SHP77 treated with DMSO at 0.1 percent for 48 hours (cell line): Measurements from ENCODE around the gene USH1G.

Experiments used
- DNase-seq: peaks from one replicate; lab custom pipeline; 2025; lab: John Stamatoyannopoulos, UW

USH1G gene

GRCh38 chr17:74903034-74903433 lies 20.0 kb downstream of the USH1G start:
- DNase-seq, result no peak

- no peak for DNase-seq
Measured at GRCh38 chr17:74901353-74902135, 21.5 kb downstream of the USH1G start.

GRCh38 chr17:74900208-74900607 lies 22.8 kb downstream of the USH1G start:
- no peak for DNase-seq

DNA sequence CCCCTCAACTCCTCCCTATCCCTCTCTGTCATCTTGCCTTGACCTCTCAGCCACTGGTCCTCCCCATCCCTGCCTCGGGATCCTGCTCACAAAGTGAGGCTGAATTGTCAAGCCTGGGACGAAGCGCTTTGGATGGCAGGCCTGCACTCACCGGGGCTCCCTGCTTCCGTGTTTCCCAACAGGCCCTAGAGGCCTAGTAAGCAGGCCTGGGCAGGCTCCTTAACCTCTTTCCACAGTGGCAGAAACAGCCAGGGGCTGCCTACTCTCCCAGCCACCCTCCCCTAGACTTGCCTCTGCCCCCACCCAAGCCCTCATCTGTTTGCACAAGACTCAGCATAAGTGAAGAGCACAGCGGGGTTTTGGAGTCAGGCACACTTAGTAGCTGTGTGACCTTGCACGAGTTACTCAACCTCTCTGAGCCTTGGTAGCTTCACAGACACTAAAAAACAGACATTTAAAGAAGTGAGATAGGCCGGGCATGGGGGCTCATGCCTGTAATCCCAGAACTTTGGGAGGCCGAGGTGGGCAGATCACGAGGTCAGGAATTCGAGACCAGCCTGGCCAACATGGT lies 24.6 kb downstream of the USH1G start:
- no peak for DNase-seq

DNA sequence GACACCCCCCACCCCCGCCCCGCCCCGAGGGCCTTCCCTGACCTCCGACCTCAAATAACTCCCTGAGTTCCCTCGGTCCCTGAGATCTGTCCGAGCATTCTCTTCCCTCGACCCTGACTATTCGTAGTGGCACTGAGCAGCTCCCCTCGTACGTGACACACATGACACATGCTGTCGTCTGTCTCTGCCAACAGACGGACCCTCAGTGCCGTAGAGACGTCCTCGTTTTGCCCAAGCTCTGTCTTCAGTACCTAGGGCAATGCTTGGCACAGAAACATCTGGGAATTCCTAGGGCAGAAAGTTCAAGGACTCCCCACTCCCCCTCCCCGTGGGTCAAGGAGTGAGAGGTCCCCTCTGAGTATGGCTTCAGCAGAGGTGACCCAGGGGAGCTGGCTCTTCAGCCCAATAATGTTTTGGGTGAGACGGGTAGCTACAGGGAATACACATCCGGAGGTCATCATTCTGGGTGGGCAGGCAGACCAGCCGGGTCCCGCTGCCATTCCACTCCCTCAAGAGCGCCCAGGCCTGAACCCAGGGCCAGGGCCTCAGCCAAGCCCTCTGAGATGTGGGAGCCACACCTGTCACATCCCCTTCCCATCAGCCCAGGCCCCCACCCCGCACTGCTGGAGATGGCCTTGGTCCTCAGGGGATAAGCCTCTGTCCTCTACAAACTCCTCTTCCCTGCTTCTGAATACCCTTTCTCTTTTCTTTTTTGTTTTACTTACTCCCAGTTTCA lies 29.0 kb downstream of the USH1G start:
- no peak for DNase-seq

GRCh38 chr17:74892974-74893911 lies 29.8 kb downstream of the USH1G start, which contains the start of gene FADS6:
FADS6 (minus strand) TSS chr17:74893633; CDS start chr17:74893595, 38 bp downstream.
- no peak for DNase-seq

DNA sequence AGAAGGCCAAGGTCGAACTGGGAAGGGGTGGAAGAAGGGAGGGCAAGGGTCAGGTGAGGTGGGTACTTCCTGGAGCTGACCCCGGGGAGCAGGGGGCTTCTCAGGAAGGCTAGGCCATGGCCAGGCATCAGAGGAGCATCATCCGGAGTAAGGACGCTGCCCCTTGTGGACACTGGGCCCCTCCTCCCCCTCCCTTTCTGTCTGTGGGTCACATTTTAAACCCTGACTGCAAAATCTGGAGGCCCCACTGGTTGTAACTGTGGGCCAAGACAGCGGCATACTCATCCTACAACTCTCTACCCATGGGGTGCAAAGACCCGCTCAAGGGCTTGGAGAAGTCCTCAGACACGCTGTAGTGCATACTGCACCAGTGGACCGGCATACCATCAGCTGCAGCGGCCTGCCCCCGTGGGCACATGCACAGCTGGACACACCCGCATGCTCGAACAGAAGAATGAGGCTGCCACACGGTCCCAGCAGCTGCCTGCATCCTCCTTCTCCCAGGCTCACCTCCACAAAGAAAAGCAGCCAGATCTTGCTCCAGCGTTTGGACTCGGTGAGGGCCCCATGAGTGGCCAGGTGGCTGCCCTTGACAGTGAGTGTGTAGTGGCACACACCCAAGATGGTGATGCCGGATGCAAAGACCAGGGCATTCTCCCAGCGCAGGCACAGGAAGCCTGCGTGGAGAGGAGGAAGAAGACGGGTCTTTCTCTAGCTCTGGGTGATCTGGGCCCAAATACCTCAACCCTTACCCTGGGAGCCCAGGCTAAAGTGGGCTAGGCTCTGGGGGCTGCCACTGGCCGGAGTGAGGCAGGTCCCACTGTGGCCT lies 30.8 kb downstream of the USH1G start:
- DNase-seq, result no peak

DNA sequence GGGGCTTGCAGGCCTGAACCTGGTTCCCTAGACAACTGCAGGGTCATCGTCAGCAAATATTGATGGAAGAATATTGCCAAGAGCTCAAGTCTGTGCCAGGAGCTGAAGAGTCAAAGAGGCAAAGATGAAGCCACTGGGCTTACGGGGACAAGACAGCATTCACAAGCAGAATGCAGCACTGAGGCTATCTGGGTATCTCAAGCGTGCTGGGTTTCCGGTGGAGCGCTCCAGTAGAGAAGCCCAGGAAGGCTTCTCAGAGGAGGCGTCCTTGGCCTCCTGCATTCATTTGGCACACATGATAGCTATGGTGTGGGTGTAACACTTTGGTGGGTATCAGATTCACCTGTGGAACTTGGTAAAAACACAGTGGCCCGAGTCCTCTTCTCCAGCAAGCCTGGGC lies 32.5 kb downstream of the USH1G start:
- no peak for DNase-seq

DNA sequence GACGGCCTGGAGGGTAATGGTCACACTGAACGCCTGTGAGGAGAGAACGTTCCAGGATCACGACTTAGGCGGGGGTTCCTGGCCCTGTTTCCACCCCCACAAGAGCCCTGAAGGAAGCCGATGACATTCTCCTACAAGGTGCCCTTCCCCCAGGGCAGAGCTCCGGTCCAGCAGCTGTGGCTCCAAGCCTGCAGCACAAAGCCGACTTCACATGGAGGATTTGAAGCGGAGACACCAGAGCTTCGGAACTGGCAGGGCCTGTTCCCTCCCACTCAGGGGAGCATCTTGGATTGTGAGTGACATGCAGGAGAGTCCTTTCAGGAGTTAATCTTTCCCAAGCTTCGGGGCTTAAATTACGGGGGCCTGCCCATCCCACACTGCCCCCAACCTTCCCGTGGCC lies 34.6 kb downstream of the USH1G start:
- no peak for DNase-seq

DNA sequence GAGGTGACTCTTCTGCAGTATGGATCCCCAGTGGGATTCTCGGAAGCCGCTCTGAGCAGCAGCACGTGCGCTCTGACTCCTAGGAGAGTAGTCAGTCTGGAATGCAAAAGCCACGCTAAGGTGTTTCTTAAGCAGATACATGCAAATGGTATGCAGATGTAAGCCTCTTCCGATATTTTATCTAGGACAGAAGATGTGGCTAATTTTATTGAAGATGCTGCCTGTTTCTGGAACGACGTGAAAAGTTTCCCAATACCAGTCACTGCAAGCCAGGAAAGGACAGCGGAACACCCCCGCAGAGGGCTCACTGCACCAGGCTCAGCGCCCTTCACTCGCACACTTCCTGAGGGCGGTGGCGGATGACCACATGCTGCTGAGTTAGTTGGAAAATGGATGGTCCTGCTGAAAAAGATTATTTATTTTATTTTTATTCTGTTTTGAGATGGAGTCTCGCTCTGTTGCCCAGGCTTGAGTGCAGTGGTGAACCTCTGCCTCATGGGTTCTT lies 39.8 kb downstream of the USH1G start:
- no peak for DNase-seq

- DNase-seq, result no peak
Measured at GRCh38 chr17:74882517-74883240, 40.4 kb downstream of the USH1G start.

DNA sequence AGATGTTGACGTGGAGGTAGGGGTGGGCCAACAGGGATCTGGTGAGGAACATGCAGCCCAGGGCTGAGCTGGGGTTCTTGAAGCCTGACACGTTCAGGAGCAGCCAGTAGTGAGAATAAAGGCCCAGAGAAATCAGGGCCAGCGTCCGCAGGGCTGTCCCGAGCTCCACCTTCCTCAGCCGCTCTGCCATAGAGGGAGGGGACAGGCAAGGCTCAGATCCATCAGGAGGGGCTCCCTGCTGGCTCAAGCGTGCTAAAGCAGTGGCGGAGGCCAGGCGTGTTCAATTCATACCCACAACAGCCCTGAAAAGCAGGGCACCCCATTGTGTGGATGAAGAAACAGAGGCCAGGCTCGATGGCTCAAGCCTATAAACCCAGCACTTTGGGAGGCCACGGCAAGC lies 42.0 kb downstream of the USH1G start:
- no peak for DNase-seq

GRCh38 chr17:74879308-74879707 lies 43.7 kb downstream of the USH1G start:
- no peak for DNase-seq

DNA sequence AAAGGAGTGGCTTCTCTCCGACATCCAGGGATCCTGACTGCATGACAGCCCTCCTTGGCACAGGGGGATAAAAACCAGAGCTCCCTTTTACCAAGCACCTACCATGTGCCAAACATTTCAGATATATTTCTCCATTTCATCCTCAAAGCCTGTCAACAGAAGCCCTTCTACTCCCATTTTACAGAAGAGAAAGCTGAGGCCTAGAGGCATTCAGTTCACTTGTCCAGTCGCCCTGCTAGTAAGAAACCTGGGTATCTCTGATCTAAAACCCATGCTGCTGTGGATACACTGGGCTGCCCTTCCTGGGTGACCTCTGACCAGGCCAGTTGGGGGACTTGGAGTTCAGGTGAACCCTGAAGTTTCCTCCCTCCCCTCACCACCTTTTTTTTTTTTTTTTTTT lies 44.4 kb downstream of the USH1G start:
- DNase-seq, result no peak

DNA sequence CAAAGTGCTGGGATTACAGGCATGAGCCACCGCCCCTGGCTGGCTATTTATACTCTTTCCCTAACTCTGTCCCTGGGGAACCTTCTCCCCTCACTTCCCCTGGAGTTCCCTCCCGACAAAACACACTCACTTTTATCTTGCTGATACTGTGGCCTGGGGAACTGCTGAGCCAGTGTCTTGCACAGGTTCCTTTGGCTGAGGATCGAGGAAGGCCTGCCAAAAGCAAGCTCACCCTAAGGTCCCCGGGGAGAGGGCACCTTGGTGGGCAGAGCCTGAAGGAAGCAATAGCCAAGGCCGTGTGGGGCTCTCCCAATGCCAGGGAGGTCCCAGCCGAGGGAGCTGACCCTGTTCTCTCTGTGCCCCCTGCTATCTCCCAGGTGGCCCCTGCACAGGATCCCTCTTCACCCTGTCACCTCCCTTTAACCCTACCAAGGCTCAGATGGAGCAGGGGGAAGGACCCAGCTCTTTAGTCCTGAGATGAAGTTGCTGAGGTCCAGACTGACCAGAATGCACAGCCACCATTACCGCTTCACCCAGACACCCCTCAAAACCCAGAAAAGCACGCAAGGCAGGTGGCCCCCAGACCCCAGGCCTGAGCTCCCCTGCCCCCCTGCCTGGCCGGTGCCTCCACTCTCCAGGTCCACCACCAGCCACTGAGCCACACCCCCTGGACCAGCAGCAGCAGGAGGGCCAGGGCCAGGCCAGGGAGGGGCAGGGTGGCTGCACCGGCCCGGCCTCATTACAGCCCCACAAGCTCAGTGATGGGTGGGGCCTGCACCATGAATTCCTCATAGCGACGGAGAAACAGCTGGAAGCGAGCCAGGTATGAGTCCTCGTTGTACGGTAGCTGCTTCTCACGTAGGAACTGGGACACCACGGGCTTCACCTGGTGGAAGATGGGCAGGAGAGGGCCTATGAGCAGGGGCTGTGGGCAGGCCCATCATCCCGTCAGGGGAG lies 45.2 kb downstream of the USH1G start:
- no peak for DNase-seq

GRCh38 chr17:74875977-74876593 lies 47.0 kb downstream of the USH1G start:
- DNase-seq, result no peak

DNA sequence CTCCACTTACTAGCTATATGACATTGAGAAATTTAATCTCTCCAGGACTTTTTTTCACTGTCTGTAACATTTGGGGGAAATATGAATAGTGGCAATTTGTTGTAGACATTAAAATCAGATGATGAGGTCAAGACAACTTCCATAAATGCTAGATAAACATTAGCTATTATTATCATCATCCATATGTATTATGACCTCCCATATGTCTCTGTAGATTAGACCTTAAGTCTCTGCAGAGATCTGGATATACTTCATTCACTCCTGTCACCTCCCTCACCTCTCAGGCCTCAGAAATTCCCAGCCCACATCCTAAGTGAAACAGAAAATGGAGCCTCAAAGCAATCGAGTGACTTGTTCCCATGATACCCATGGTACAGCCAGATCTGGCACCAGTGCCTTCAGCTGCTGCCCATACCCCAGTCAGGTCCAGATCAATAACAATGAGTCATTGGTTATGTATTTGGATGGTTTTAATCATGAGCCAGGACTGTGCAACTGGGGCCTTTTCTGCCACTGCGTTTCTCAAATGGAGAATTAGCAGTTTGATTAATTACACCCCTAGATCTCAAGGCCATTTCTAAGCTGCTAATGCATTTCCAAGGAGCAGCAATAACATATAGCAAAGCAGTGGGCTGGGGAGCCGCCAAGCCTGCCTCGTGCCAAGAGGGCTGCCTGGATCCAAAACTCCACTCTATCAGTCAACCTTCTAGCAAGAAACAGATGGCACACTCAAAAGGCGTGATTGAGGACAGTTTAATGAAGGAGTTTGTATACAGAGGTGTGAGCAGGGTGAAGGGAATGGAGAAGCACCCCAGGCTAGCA lies 47.7 kb downstream of the USH1G start:
- no peak for DNase-seq

GRCh38 chr17:74874615-74875037 lies 48.4 kb downstream of the USH1G start:
- no peak for DNase-seq
